GM21515 (cell line): Measurements from ENCODE around the gene TMEM131.
"Not testable (repeated sequence)": the region's sequence is repeated elsewhere in the genome, so short reads cannot be mapped to it uniquely, and the experiment has no call there.

Experiments
- ATAC-seq: cut with Tn5 transposase; IDR thresholded peaks from one replicate; pipeline ENCODE4 v1.9.1; 2021; ENCODE audit not compliant: unreplicated experiment

TMEM131 gene

DNA sequence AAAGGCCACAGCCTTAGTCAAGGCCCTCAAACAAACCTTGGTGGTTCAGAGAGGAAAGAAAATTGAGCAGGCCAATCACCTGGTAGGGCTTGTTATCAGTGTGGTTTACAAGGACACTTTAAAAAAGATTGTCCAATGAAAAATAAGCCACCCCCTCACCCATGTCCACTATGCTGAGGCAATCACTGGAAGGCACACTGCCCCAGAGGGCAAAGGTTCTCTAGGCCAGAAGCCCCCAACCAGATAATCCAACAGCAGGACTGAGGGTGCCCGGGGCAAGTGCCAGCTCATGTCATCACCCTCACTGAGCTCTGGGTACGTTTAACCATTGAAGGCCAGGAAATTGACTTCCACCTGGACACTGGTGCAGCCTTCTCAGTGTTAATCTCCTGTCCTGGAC lies 171.7 kb downstream of the TMEM131 start:
- ATAC-seq, result not testable (repeated sequence)

DNA sequence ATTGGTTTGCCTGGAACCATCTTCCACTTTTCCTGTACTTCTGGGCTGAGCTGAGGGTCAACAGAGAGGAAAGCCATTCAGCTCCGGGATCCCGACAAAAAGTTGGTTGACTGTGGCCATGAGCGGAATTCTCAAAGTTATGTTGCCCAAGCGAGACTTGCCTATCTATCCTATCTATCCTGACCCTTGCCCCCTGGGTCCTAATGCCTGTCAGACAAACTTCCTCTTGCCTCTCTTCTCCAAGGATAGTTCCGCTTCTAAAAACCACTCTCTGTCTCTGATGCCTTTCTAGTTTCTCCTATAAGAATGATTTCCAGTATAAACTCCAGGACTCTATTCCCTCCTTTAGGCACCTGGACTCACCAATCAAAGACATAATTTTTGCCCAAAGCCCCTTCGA lies 173.9 kb downstream of the TMEM131 start:
- not testable (repeated sequence) for ATAC-seq

DNA sequence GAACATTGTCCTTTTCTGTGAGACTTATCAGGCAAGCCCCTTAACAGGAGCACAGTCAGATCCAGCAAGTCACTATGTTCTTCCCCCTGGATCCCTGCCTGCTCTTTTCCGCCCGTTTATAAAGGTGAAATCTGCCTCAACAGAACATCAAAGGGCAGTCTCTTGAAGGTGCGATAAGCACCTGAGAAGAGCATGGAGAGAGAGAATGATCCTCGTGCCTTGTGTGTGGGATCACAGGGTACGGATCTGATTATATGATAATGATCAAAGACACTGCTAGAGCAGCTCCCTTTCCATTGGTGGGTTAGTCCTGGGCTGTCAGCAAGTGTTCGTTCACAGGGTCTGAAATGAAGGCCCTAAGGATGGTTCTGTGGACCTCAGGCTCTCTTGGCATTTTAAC lies 176.0 kb downstream of the TMEM131 start:
- ATAC-seq, result no peak

DNA sequence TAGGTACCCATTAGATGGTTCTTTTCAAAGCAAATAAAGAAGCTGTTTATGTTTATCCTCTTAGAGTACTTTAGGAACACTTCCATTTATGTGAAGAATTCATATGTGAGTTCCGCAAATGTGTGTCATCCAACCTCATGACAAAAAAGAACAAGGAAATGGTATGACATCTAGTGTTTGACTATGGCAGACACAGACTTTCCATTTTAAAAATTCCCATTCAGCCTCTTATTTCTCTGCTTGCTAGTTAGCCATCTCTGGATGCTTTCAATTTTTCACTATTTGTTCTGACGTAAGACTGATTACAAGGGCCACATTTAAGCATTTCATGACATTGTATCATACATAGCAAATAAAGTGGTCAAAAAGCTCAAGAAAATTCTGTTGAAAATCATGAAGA lies 179.3 kb downstream of the TMEM131 start:
- no peak for ATAC-seq

DNA sequence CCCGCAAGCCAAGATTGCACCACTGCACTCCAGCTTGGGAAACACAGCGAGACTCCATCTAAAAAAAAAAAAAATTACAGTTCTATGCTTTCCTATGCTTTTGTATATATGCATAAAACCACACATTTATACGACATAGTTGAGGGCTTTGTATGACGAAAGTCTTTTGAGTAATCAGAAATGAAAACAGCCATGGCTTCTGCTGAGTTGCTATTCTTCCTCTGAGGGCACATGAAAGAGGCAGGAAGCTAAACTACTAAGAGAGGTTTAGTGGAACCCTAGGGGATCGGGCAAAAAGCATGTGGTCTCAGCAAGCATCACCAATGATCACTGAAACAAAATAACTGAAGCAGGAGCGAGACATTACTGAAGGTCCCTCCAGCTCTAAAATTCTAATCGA lies 182.8 kb downstream of the TMEM131 start:
- ATAC-seq, result no peak

DNA sequence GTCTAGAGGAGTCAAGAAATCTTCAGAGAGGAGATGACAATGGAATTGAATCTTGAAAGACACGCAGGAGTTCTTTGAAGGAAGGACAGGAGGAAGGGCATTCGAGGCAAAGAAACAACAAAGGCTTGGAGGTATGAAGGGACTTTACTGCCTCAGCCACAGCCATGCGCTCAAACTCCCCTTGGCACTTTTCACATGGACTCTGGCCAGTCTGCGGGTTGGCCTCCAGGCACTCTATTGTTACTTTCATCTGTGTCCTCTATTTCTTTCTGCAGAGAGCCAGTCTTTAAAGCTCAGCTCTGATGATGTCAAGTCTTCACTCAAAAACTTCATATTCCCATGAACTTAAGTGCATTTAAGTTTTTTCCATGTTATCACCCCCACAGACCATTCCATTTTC lies 186.9 kb downstream of the TMEM131 start:
- no peak for ATAC-seq

DNA sequence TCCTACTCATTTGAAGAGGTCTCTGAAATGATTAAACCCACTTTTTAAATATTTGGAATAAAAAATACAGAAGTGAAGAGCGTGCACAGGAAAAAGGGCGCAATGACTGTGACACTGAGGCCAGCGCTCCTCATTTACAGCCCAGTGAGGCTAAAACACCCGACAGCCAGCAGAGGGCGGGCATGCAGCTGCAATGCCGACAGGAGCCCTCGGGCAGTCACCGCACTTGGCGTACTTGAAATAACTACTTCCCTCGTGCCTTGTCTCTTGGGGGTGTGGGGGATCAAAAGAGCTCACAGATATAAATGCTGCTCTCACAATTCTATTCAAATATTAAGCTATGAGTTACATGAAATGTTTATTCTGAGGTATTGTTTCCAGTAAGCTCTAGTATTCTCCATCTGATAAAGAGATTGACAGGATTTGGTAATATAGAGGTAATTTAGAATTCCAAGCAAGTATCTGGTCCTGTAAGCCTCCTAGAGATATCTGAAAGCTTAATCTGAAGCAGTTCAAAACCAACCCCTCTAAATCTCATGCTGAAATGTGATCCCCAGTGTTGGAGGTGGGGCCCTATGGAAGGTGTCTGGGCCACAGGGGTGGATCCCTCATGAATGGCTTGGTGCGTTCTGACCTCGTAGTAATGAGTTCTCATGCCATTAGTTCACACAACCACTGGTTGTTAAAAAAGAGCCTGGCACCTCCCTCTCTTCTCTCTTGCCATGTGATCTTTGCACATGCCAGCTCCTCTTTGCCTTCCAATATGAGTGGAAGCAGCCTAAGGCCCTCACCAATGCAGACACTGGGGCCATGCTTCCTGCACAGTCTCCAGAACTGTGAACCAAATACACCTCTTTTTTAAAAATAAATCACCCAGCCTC lies 188.8 kb downstream of the TMEM131 start:
- no peak for ATAC-seq

DNA sequence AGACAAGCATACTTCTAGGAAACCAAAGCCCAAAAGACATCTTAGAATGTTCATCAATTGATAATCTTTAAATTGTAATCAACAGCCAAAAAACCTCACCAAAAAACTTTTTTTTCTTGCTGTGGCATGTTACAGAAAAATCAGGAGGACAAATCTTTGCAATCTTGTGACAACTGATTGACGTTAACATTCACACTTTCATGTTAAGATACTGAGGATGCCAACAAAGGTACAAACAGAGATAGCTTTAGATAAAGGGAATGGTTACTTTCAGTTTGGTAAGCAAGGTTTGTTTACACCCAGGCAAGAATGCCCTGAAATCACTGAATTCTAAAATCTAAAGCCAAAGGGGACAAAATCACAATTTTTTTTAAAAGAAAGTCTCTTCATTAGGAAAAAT lies 190.0 kb downstream of the TMEM131 start:
- no peak for ATAC-seq

DNA sequence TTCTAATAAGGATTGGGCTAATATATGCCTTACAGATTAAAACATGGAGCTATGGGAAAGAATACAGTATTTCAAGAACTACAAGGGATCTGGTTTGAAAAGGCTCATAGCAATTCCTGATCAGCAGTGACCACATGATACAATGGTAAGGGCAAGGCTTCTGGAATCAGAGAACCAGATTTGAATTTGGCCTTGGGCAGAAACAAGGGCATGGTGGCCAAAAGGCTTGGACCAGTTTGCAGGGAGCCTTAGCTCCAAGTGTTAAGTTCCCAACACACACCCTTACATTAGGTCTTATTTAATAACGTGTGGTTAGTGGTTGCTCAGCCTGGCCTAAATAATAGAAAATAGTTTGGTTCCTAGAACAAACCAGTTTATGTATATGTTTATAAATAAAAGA lies 194.7 kb downstream of the TMEM131 start:
- ATAC-seq, result no peak

DNA sequence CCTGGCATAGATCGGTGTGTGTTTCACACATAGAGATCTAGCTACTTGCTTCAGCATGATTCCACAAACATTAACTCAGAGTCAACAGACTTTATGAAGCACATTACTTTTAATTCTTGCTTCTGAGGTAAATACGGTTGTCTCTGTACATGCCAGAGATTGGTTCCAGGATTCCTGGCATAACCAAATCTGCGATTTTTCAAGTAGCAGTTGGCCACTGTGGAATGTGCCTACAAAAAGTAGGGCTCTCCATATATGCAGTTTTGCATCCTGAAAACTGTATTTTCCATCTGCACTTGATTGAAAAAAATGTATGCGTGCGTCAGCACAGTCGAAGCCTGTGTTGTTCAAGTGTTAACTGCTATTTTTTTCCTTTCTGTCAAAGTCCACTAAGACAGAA lies 197.3 kb downstream of the TMEM131 start:
- no peak for ATAC-seq

DNA sequence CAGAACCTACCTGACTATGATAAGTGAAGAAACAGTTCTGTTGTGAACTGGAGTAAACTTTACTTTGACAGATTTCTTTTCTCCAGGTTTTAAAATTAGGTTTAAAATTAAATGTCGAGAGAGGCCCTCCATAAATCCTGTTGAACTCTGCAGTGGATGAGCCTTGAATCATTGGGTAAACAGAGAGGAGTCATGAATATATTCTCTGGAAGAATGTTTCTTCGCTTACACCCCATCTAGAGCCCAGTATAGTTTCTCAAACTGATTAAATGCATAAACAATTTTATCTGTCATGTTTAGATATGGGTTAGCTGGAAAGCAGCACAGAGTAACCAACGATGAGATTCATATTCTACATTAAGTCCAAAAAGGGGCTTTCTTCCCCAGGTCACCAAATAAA lies 198.4 kb downstream of the TMEM131 start:
- ATAC-seq, result no peak

DNA sequence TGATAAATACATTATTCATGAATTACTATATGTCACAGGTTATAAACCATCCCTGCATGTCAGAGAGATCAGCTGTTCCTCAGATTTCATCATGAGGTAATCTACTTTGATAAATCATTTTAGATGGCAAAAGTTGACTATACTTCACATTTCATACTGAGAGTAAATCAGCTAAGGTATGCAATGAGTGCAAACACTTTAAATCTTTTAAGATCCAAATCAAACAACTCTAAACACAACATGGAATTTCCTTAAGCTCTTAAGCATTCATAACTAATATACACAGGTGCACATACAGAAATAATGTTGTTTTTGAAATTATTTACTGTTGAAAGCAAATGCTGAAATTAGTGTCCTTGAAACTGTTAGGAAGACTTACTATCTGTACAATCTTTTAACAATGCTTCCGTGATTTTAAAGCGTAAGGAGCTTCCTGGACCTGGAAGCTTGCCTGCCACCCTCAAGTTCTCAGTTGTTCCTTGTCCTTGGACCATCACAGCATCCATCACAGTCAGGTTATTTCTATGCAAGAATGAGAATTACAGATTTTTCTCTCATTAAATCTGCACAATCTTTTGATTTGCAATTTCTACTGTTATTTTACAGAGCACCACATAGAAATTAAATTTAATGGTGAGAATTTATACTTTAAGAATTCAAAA lies 199.2 kb downstream of the TMEM131 start:
- no peak for ATAC-seq

DNA sequence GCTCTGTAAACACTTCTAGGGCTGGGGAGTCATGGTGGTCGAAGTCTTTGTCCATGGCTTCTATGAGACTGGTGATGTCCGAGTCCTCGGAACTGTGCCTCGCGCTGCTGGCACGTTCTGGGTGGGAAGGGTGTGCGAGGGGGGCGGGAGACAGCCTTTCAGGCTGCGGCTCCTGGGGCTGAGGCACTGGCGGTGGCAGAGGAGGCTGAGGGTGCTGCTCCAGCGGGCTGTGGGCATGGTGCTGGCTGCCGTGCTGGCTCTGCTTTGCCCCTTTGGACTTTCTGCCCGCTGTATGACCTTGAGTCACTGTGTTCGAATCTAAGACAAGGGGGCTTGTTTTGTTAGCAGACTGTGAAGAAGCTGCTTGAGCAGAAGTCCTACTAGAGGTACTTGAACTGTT lies 203.3 kb downstream of the TMEM131 start:
- ATAC-seq, result no peak

DNA sequence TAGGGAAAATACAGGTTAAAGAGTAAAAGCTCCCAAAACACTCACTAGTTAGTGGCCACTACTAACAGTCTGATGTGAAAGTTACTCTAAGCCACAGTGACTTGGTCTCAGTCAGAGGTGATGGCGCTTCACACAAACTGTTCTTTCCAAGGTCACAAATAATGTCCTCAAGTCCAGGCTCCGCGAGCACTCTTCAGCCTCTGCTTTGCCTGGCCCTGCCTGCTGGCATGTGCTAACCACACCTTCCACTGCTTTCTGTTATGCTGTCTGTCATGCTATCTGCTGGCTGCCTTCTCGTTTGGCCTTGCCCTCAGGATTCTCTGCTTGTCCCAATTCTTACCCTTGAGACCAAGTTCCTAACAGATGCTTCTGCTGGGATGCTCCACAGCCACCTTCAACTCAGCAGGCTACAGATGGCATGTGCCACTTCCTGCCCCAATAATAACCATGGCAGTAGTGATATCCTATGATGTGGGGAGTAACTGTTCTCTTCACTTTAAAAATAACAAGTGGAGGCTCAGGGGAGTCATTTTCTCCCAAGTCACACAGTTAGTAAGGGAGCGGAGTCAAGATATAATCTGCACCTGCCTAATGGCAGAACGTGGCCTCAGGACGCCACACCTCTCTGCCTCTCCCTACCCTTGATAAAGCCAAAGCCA lies 206.6 kb downstream of the TMEM131 start:
- ATAC-seq, result no peak

DNA sequence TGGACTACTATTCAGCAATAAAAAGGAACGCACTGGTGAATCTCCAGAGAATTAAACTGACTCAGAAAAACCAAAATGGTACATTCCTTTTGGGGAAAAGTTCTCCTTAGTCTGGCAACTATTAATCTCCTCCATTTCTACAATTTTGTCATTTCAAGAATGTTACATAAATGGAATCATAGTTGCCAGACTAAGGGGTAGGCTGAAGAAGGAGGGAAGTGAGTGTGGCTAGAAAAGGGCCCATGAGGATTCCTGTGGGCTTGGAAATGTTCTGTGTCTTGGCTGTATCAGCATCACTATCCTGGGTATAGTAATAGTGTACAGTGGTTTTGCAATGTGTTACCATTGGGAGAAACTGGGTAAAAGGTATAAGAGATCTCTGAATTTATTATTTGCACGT lies 209.9 kb downstream of the TMEM131 start:
- no peak for ATAC-seq

DNA sequence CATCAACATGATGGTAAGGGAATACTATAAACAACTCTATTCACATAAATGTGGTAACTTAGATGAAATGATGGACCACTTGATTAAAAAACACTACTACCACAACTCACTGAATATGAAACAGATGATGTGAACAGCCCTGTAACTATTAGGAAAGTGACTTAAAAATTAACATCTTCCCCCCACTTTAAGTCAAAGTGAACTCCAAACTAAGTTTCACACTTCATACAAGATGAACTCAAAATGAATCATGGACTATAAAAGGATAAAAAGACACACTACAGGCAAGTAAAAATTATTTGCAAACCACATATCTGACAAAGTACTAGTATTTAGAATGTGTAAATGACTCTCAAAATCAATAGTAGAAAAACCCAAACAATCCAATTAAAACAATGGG lies 210.8 kb downstream of the TMEM131 start:
- no peak for ATAC-seq

DNA sequence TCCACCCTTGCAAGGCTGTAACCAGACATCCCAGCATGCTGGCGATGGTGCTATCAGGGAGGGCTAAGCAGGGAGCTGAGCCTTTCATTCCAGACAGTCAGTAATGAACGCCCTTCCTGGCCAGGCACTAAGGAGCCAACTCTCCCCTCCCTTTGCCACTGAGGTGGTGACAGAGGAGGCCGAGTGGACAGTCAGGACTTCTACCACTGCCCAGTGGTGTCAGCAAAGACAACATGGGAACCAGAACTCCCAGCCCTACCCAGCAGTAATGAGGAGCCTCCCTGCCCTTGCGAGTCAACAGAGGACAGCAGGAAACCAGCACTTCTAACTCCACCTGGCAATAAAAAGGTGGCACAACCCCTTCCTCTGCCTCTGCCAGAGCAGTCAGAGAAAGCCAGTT lies 213.8 kb downstream of the TMEM131 start:
- no peak for ATAC-seq

DNA sequence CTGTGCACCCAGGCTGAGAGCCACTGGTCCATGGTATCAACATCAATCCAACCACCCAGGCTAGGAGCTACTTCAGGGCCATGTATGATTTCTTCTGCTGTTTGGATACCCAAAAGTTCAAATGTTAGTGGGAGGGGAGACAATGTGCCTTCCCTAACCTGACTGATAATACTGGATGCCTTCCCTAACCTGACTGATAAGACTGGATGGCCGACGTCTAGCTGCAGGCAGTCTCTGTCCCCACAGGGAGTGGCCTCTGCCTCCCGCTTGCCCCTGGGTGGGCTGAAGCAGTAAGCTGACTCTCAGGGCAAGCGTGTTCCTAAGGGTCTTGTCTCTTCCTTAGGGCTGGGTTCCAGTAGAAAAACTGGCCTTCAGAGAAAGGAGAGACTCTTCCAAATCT lies 216.6 kb downstream of the TMEM131 start:
- no peak for ATAC-seq

DNA sequence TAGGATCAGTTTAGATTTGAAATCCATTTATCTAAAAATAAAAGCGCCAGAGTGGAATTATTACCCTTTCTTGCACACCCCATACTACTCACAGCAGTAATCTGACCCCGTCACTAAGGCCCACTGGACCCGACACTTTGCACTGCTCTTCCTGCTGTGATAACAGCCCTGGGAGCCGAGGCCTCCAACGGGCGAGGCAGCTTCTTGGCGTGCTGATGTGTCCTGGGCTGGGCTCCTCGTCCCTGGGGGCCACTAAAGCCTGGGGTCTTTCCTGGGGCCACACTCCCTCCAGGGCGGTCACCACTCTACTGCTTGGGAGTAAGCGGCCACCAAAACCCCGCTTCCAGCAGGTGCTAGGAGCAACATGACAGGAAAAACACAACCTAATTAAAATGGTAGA lies 220.7 kb downstream of the TMEM131 start:
- ATAC-seq, result no peak

DNA sequence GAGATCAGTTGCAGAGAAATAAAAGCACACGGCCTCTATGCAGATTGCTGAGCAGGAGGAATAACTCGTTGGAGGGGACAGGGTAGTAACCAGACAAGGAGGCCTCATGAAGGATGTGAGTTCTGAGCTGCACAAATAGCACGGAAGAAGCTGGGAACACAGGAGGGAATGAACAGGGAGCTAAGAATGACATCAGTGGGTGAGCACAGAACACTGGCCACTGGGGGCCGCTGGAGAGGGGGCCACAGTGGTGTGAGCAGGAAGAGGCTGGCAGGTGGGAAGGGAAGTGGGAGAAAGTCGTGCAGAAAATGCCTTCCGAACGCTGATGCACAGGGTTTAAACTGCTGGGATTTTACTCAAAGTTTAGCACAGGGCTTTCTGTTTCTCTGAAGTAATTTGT lies 221.3 kb downstream of the TMEM131 start:
- ATAC-seq, result no peak

DNA sequence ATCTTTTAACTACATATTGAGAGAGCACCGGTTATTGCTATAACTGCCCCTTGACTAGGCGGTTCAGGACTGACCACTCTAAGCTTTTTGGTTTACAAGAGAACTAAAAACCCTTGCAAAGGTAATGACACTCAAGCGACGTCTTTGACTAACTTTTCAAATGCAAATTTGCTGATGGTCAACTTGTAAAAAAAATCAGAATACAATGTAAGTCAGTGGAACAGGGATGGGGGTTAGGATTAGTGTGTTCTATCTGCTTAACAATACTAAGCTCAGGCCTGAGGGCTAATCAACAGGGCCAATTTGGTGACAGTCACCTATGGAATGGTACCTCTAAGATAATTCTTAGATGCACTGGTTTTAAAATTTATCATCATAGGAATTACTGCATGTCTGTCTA lies 225.3 kb downstream of the TMEM131 start:
- ATAC-seq, result no peak

DNA sequence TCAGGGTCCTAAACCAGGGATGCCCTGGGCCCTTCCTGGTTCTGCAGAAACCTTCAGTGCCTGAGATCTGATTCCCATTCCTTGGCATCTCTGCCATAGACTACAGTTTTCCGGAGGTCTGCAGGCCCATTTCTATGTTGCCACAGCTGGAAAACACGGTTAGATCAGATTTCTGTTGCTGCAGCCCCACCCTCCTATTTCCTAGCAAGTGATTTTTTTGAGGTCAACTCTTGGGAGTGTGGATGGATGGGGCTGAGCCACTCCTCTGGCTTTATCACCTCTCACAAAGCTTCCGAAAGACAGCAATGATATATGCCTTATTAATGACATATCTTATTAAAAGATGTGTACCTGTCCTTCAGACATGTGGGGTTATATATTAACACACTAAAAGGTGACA lies 226.0 kb downstream of the TMEM131 start:
- ATAC-seq, result no peak
